ENCODE results near the gene PTPRZ1.

PTPRZ1 gene

DNA sequence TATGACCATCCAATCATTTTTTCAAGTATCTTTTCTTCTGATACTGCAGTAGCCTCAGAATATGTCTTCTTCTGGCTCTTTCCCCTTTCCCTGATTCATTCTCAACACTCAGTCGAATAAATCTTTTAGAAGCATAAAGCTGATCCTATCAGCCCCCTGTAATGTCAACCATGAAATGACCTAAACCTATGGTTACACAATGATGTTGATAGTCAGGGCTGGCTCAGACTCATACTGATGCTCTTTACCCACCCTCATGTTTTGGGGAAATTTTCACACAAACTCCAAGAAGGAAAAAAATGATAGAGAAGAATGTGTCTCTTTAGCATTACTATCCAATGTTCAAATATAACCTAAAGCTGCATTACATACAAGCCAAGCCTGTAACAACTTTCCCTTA, 195.1 kb downstream of the PTPRZ1 start:
- Histone ChIP-seq H3K4me3 (ENCODE audit: insufficient read length, low read depth) (no peak overlapping the region), H3K9me3 (ENCODE audit: insufficient read depth, low read length) (no peaks in the 10 kb centered on the region), H3K36me3 (ENCODE audit: insufficient read depth, insufficient read length, low read length) (no peaks in the 10 kb centered on the region), H3K27me3 (ENCODE audit: insufficient read depth, insufficient read length) (no peaks in the 10 kb centered on the region), H3K9ac (ENCODE audit: insufficient read length, low read depth) (no peak overlapping the region), H3K4me1 (ENCODE audit: insufficient read depth, insufficient read length) (no peaks in the 10 kb centered on the region)
- TF ChIP-seq YY1 (IDR thresholded peaks at IDR 0.05; ENCODE audit: insufficient read depth, insufficient read length), result no peak
- TF ChIP-seq SUZ12 (IDR thresholded peaks at IDR 0.05; ENCODE audit: extremely low read depth, insufficient read depth, insufficient read length), result no peak
- TF ChIP-seq ZNF274 (IDR thresholded peaks at IDR 0.05; ENCODE audit: low read depth, low read length), result no peak
- no peak for DNase-seq (ENCODE audit: low read depth, low spot score)

GRCh38 chr7:122068999-122069398, 196.0 kb downstream of the PTPRZ1 start:
- Histone ChIP-seq H3K27me3 (ENCODE audit: insufficient read depth, insufficient read length) (no peaks in the 10 kb centered on the region), H3K36me3 (ENCODE audit: insufficient read depth, insufficient read length, low read length) (no peaks in the 10 kb centered on the region), H3K9me3 (ENCODE audit: insufficient read depth, low read length) (no peaks in the 10 kb centered on the region), H3K9ac (ENCODE audit: insufficient read length, low read depth) (no peak overlapping the region), H3K4me3 (ENCODE audit: insufficient read length, low read depth) (no peak overlapping the region), H3K4me1 (ENCODE audit: insufficient read depth, insufficient read length) (no peaks in the 10 kb centered on the region)
- TF ChIP-seq ZNF274 (IDR thresholded peaks at IDR 0.05; ENCODE audit: low read depth, low read length), result no peak
- no peak for TF ChIP-seq YY1 (IDR thresholded peaks at IDR 0.05; ENCODE audit: insufficient read depth, insufficient read length)
- TF ChIP-seq SUZ12 (IDR thresholded peaks at IDR 0.05; ENCODE audit: extremely low read depth, insufficient read depth, insufficient read length), result no peak
- no peak for DNase-seq (ENCODE audit: low read depth, low spot score)

DNA sequence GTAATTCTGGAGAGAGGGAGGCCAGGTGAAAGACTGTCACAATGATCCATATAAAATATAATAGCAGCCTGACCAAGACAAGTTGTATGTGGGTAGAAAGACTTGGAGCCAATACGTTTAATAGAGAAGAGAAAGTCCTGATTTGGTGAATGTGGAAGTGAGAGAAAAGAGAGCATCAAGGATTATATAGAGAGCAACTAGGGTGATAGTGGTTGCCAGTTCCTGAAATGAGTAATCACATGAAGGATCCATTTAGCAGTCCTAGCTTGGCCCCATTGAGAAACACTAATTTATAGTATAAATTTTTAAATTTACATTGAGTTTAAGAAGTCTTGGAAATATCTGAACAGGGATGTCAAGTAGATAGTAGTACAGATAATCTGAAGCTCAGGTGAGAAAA, 197.1 kb downstream of the PTPRZ1 start:
- no peaks in the 10 kb centered on the region for H3K4me1 ChIP-seq (ENCODE audit: insufficient read depth, insufficient read length)
- no peak overlapping the region for H3K4me3 ChIP-seq (ENCODE audit: insufficient read length, low read depth)
- no peak for TF ChIP-seq ZNF274 (IDR thresholded peaks at IDR 0.05; ENCODE audit: low read depth, low read length)
- TF ChIP-seq YY1 (IDR thresholded peaks at IDR 0.05; ENCODE audit: insufficient read depth, insufficient read length), result no peak
- no peak for TF ChIP-seq SUZ12 (IDR thresholded peaks at IDR 0.05; ENCODE audit: extremely low read depth, insufficient read depth, insufficient read length)
- H3K36me3 ChIP-seq (ENCODE audit: insufficient read depth, insufficient read length, low read length), result no peaks in the 10 kb centered on the region
- no peak overlapping the region for H3K9ac ChIP-seq (ENCODE audit: insufficient read length, low read depth)
- H3K27me3 ChIP-seq (ENCODE audit: insufficient read depth, insufficient read length), result no peaks in the 10 kb centered on the region
- no peaks in the 10 kb centered on the region for H3K9me3 ChIP-seq (ENCODE audit: insufficient read depth, low read length)
- DNase-seq (ENCODE audit: low read depth, low spot score), result no peak

DNA sequence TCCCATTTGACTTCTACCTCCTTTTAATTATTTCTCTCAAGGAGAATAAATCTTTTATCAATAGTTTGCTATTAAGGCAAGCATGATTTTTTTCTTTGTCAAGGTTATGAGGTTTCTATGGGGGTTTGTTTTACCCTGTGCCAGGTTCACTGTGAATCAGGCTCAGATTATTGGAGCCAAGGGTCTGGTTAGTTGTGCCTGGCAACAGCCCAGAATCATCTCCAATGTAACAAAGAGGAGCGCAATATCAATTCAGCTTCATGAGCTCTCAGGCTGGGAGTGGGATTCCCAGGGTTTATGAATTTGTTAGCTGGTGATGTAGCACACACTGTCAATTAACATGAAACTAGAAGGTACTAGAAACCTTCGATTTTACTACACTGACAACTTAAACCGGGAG, 197.9 kb downstream of the PTPRZ1 start:
- no peaks in the 10 kb centered on the region for H3K36me3 ChIP-seq (ENCODE audit: insufficient read depth, insufficient read length, low read length)
- no peak for TF ChIP-seq ZNF274 (IDR thresholded peaks at IDR 0.05; ENCODE audit: low read depth, low read length)
- no peak for TF ChIP-seq SUZ12 (IDR thresholded peaks at IDR 0.05; ENCODE audit: extremely low read depth, insufficient read depth, insufficient read length)
- no peaks in the 10 kb centered on the region for H3K9me3 ChIP-seq (ENCODE audit: insufficient read depth, low read length)
- no peak for DNase-seq (ENCODE audit: low read depth, low spot score)
- H3K4me3 ChIP-seq (ENCODE audit: insufficient read length, low read depth), result no peak overlapping the region
- H3K27me3 ChIP-seq (ENCODE audit: insufficient read depth, insufficient read length), result no peaks in the 10 kb centered on the region
- H3K9ac ChIP-seq (ENCODE audit: insufficient read length, low read depth), result no peak overlapping the region
- no peaks in the 10 kb centered on the region for H3K4me1 ChIP-seq (ENCODE audit: insufficient read depth, insufficient read length)

DNA sequence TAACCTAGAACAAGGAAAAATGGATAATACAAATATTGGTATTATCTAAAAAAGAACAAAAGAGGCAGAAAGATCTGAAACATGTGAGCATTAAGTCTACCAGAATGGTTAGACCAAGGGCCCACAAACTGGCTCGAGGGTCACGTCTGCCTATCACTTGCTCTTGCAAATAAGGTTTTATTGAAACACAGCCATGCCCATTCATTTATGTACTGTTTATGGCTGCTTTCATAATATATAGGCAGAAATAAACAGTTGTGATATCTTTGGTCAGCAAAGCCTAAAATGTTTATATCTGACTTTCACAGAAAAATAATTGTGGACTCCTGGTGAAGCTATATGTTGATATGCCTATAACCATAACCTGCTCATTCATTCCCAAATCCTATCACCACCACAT, 199.3 kb downstream of the PTPRZ1 start:
- Histone ChIP-seq H3K27me3 (ENCODE audit: insufficient read depth, insufficient read length) (no peaks in the 10 kb centered on the region), H3K36me3 (ENCODE audit: insufficient read depth, insufficient read length, low read length) (peaks cover 3% of the 10 kb centered on the region)
- no peak for TF ChIP-seq ZNF274 (IDR thresholded peaks at IDR 0.05; ENCODE audit: low read depth, low read length)

GRCh38 chr7:122072924-122073599, 200.1 kb downstream of the PTPRZ1 start:
- no peaks in the 10 kb centered on the region for H3K4me1 ChIP-seq (ENCODE audit: insufficient read depth, insufficient read length)
- H3K27me3 ChIP-seq (ENCODE audit: insufficient read depth, insufficient read length), result no peaks in the 10 kb centered on the region
- no peak for DNase-seq (ENCODE audit: low read depth, low spot score)
- H3K4me3 ChIP-seq (ENCODE audit: insufficient read length, low read depth), result no peak overlapping the region
- H3K36me3 ChIP-seq (ENCODE audit: insufficient read depth, insufficient read length, low read length), result peaks cover 8% of the 10 kb centered on the region
- TF ChIP-seq SUZ12 (IDR thresholded peaks at IDR 0.05; ENCODE audit: extremely low read depth, insufficient read depth, insufficient read length) (no peak), YY1 (IDR thresholded peaks at IDR 0.05; ENCODE audit: insufficient read depth, insufficient read length) (no peak), ZNF274 (IDR thresholded peaks at IDR 0.05; ENCODE audit: low read depth, low read length) (no peak)
- no peak overlapping the region for H3K9ac ChIP-seq (ENCODE audit: insufficient read length, low read depth)
- no peaks in the 10 kb centered on the region for H3K9me3 ChIP-seq (ENCODE audit: insufficient read depth, low read length)

More for the DNA sequence above, 199.3 kb downstream of the PTPRZ1 start:
- no peaks in the 10 kb centered on the region for H3K9me3 ChIP-seq (ENCODE audit: insufficient read depth, low read length)
- no peak for DNase-seq (ENCODE audit: low read depth, low spot score)
- no peak overlapping the region for H3K9ac ChIP-seq (ENCODE audit: insufficient read length, low read depth)
- H3K4me3 ChIP-seq (ENCODE audit: insufficient read length, low read depth), result no peak overlapping the region
- H3K4me1 ChIP-seq (ENCODE audit: insufficient read depth, insufficient read length), result no peaks in the 10 kb centered on the region

GRCh38 chr7:122073635-122074034, 200.7 kb downstream of the PTPRZ1 start:
- TF ChIP-seq ZNF274 (IDR thresholded peaks at IDR 0.05; ENCODE audit: low read depth, low read length) (no peak), SUZ12 (IDR thresholded peaks at IDR 0.05; ENCODE audit: extremely low read depth, insufficient read depth, insufficient read length) (no peak), YY1 (IDR thresholded peaks at IDR 0.05; ENCODE audit: insufficient read depth, insufficient read length) (no peak)
- no peak for DNase-seq (ENCODE audit: low read depth, low spot score)
- no peaks in the 10 kb centered on the region for H3K9me3 ChIP-seq (ENCODE audit: insufficient read depth, low read length)
- H3K36me3 ChIP-seq (ENCODE audit: insufficient read depth, insufficient read length, low read length), result peaks cover 9% of the 10 kb centered on the region
- no peak overlapping the region for H3K9ac ChIP-seq (ENCODE audit: insufficient read length, low read depth)
- no peak overlapping the region for H3K4me3 ChIP-seq (ENCODE audit: insufficient read length, low read depth)
- H3K4me1 ChIP-seq (ENCODE audit: insufficient read depth, insufficient read length), result no peaks in the 10 kb centered on the region
- H3K27me3 ChIP-seq (ENCODE audit: insufficient read depth, insufficient read length), result no peaks in the 10 kb centered on the region
